ENCODE results near the gene TUBG2.
"Not testable (repeated sequence)": the region's sequence is repeated elsewhere in the genome, so short reads cannot be mapped to it uniquely, and the experiment has no call there.

DNA sequence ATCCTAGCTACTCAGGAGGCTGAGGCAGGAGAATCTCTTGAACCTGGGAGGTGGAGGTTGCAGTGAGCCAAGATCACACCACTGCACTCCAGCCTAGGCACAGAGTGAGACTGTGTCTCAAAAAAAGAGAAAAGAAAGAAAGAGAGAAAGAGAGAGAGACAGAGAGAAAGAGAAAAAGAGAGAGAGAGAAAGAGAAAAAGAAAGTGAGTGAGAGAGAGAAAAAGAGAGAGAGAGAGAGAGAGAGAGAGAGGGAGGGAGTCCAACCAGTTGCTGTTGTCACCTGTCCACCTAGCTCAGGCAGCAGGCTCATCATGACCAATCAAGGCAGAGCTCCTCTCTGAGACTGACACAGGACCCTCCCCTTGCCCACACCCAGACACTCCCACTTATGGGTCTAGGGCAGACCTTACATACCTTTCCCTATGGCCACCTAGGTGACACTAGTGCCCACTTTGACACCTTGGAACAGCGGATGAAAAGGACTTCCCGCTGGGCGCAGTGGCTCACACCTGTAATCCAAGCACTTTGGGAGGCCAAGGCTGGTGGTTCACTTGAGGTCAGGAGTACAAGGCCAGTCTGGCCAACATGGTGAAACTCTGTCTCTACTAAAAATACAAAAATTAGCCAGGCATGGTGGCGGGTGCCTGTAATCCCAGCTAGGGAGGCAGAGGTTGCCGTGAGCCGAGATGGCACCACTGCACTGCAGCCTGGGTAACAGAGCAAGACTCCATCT lies 31.9 kb upstream of the TUBG2 start:
- TF ChIP-seq, protein P1, sequence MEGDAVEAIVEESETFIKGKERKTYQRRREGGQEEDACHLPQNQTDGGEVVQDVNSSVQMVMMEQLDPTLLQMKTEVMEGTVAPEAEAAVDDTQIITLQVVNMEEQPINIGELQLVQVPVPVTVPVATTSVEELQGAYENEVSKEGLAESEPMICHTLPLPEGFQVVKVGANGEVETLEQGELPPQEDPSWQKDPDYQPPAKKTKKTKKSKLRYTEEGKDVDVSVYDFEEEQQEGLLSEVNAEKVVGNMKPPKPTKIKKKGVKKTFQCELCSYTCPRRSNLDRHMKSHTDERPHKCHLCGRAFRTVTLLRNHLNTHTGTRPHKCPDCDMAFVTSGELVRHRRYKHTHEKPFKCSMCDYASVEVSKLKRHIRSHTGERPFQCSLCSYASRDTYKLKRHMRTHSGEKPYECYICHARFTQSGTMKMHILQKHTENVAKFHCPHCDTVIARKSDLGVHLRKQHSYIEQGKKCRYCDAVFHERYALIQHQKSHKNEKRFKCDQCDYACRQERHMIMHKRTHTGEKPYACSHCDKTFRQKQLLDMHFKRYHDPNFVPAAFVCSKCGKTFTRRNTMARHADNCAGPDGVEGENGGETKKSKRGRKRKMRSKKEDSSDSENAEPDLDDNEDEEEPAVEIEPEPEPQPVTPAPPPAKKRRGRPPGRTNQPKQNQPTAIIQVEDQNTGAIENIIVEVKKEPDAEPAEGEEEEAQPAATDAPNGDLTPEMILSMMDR (IDR thresholded peaks at IDR 0.05) = not testable (repeated sequence)
- not testable (repeated sequence) for TF ChIP-seq POLR2A, EP300, POLR2AphosphoS5 (IDR thresholded peaks at IDR 0.05)

Measured in gastroesophageal sphincter (tissue), 3 donors.